SK-N-SH (cell line): ENCODE data around the gene P2RY8. TPM values are rescaled to one million over a fixed set of nuclear protein-coding genes. Genes with fewer than 3 reads are reported as not detected.

Experiments
- CTCF ChIA-PET: fragments of 300-600, 350-600 bp; formaldehyde crosslinking; extraction: SDS; loops from one replicate; lab custom pipeline; 2021; lab: Yijun Ruan, JAX
- POLR2A ChIA-PET: fragments of 350-600 bp; sonication (Branson Sonifier 250); formaldehyde crosslinking; extraction: SDS; loops from one replicate; lab custom pipeline; 2020; ENCODE audit warnings: antibody characterized with exemption, inconsistent platforms; lab: Yijun Ruan, JAX
- DNase-seq: peaks from one replicate; pipeline ENCODE4 v3.0.0; 2012
- H2AFZ ChIP-seq: fragments of 200-600 bp; sonication (generic); 2 replicates; pipeline ENCODE4 v1.8.1; 2016; ENCODE audit warnings: antibody characterized with exemption, mild to moderate bottlenecking, low read depth
- H3F3A ChIP-seq: fragments of 200-600 bp; sonication (generic); replicated peaks from 2 replicates; pipeline ENCODE3; 2016; ENCODE audit warnings: antibody characterized with exemption, mild to moderate bottlenecking; ENCODE audit not compliant: insufficient read depth
- H3K27ac ChIP-seq, 2 experiments: fragments of 200-500 bp in 1 of 2; fragments of 200-600 bp in 1 of 2; sonication (Bioruptor generic) in 1 of 2; sonication (generic), shearing (Covaris generic) in 1 of 2; 2 replicates each; pipeline versions ENCODE4 v1.5.1 to v1.6.1; 2014 to 2016; ENCODE audit warnings: low read depth in 2 of 2, inconsistent platforms in 1 of 2, low read length in 1 of 2, mild to moderate bottlenecking in 1 of 2, mixed read lengths in 1 of 2
- H3K27me3 ChIP-seq: fragments of 200-600 bp; sonication (generic), shearing (Covaris generic); 2 replicates; pipeline ENCODE4 v1.6.1; 2016; ENCODE audit warnings: mixed run types; ENCODE audit not compliant: insufficient read depth
- H3K36me3 ChIP-seq, 2 experiments: fragments of 200-500 bp in 1 of 2; fragments of 200-600 bp in 1 of 2; sonication (Bioruptor generic) in 1 of 2; sonication (generic) in 1 of 2; replicated peaks in 1 of 2; 2 replicates each; pipeline versions ENCODE3 to v1.5.1; 2014 to 2016; ENCODE audit warnings: low read length in 1 of 2, mild to moderate bottlenecking in 1 of 2; ENCODE audit not compliant: insufficient read depth in 2 of 2, control insufficient read depth in 1 of 2
- H3K4me1 ChIP-seq, 2 experiments: fragments of 200-500 bp in 1 of 2; fragments of 200-600 bp in 1 of 2; sonication (Bioruptor generic) in 1 of 2; sonication (generic), shearing (Covaris generic) in 1 of 2; 2 replicates each; pipeline versions ENCODE4 v1.5.1 to v1.6.1; 2014 to 2016; ENCODE audit warnings: low read depth in 1 of 2, low read length in 1 of 2, mixed run types in 1 of 2; ENCODE audit not compliant: insufficient read depth in 2 of 2, control insufficient read depth in 1 of 2
- H3K4me2 ChIP-seq: fragments of 200-600 bp; sonication (generic), shearing (Covaris generic); 2 replicates; pipeline ENCODE4 v1.6.1; 2017; ENCODE audit warnings: mixed run types
- H3K4me3 ChIP-seq, 2 experiments: fragments of 200-500 bp in 1 of 2; fragments of 200-600 bp in 1 of 2; sonication (Bioruptor generic) in 1 of 2; sonication (generic), shearing (Covaris generic) in 1 of 2; 2 replicates each; pipeline versions ENCODE4 v1.5.1 to v1.8.1; 2014 to 2016; ENCODE audit warnings: low read depth in 2 of 2, inconsistent platforms in 1 of 2, low read length in 1 of 2, mild to moderate bottlenecking in 1 of 2, mixed read lengths in 1 of 2, moderate library complexity in 1 of 2
- H3K79me2 ChIP-seq: fragments of 200-600 bp; sonication (generic); 2 replicates; pipeline ENCODE4 v1.8.1; 2017; ENCODE audit warnings: mild to moderate bottlenecking; ENCODE audit not compliant: insufficient read depth
- H3K9ac ChIP-seq: fragments of 200-600 bp; sonication (generic); 2 replicates; pipeline ENCODE4 v1.6.1; 2017; ENCODE audit warnings: mixed run types
- H3K9me2 ChIP-seq: fragments of 200-600 bp; sonication (generic); 2 replicates; pipeline ENCODE4 v1.6.1; 2017; ENCODE audit warnings: mixed run types
- H3K9me3 ChIP-seq: fragments of 200-600 bp; sonication (generic); 2 replicates; pipeline ENCODE4 v1.6.1; 2017; ENCODE audit warnings: mixed run types, mild to moderate bottlenecking, moderate library complexity
- H4K20me1 ChIP-seq: fragments of 200-600 bp; sonication (generic); 2 replicates; pipeline ENCODE4 v1.6.1; 2017; ENCODE audit warnings: mild to moderate bottlenecking, mixed run types; ENCODE audit not compliant: insufficient read depth
- EZH2phosphoT487 ChIP-seq: fragments of 200-600 bp; sonication (generic); IDR thresholded peaks from 2 replicates; pipeline ENCODE4 v1.6.1; 2017; ENCODE audit warnings: low read depth, mixed run types, mild to moderate bottlenecking, antibody characterized with exemption, moderate library complexity, borderline replicate concordance
- FOSL2 ChIP-seq: IDR thresholded peaks from 2 replicates; pipeline ENCODE4 v1.4.0; 2012; ENCODE audit warnings: low read depth, mild to moderate bottlenecking, moderate library complexity, borderline replicate concordance
- GATA2 ChIP-seq: sonication (generic); formaldehyde crosslinking; IDR thresholded peaks from 2 replicates; pipeline ENCODE4 v1.5.0; 2020; ENCODE audit warnings: mild to moderate bottlenecking, missing genetic modification reagents
- IRF3 ChIP-seq: fragments of 150-350 bp; IDR thresholded peaks from 2 replicates; pipeline ENCODE4 v1.6.1; 2016; ENCODE audit warnings: mild to moderate bottlenecking, low read depth, low read length
- POLR2AphosphoS5 ChIP-seq: IDR thresholded peaks from 2 replicates; pipeline ENCODE4 v1.6.1; 2012; ENCODE audit warnings: low read depth, low read length
- TCF12 ChIP-seq: IDR thresholded peaks from 2 replicates; pipeline ENCODE4 v1.4.0; 2012
- WGBS: methylation state at CpG from one replicate; pipeline ENCODE4 v1.1.6; 2017; ENCODE audit warnings: low lambda C conversion rate; 5-methylcytosine and 5-hydroxymethylcytosine counted together
- polyA plus RNA-seq, 3 experiments: library from polyadenylated mRNA; depleted of rRNA; stranded (reverse); fragments of >200 nt; gene quantifications; 2 replicates each; pipeline ENCODE4 v1.2.3, GENCODE V29; 2012
- TF ChIP-seq, protein P1 (sequence below): fragments of 200-600 bp; sonication (generic); IDR thresholded peaks from 2 replicates; pipeline ENCODE4 v1.6.1; 2017; ENCODE audit warnings: antibody characterized with exemption, mild to moderate bottlenecking, moderate library complexity
- TF ChIP-seq, protein P2 (sequence below): IDR thresholded peaks from 2 replicates; pipeline ENCODE4 v1.6.1; 2012; ENCODE audit warnings: mild to moderate bottlenecking, low read depth, low read length, moderate library complexity
- TF ChIP-seq, protein P3 (sequence below): IDR thresholded peaks from 2 replicates; pipeline ENCODE4 v1.4.0; 2012; ENCODE audit warnings: low read depth, borderline replicate concordance

P2RY8 gene
- polyA plus RNA-seq, 1 of the 3 experiments (the other 2 are of a cell fraction), result 0.08 TPM

GRCh38 chrX:1416965-1417760, 119.8 kb downstream of the P2RY8 start:
- H3K9me2 ChIP-seq, result no peaks in the 10 kb centered on the region
- H3K9me3 ChIP-seq, result no peaks in the 10 kb centered on the region
- peaks cover 10 to 18% of the 10 kb centered on the region in 2 experiments for H3K36me3 ChIP-seq
- no peaks in the 10 kb centered on the region for H3K4me1 ChIP-seq
- H4K20me1 ChIP-seq, result no peaks in the 10 kb centered on the region
- no peak overlapping the region for H2AFZ ChIP-seq
- DNase-seq, result no peak
- ChIA-PET POLR2A (no interaction called here), CTCF (no interaction called here)
- H3K27ac ChIP-seq, result no peak overlapping the region
- H3K79me2 ChIP-seq, result no peaks in the 10 kb centered on the region
- H3K4me3 ChIP-seq, result no peak overlapping the region
- peaks cover 9% of the 10 kb centered on the region for H3F3A ChIP-seq
- H3K27me3 ChIP-seq, result no peaks in the 10 kb centered on the region
- no peak overlapping the region for H3K9ac ChIP-seq
- WGBS, result 68% methylated on average over 13 of the region's 14 CpGs
- no peak overlapping the region for H3K4me2 ChIP-seq
- TF ChIP-seq, protein P1, sequence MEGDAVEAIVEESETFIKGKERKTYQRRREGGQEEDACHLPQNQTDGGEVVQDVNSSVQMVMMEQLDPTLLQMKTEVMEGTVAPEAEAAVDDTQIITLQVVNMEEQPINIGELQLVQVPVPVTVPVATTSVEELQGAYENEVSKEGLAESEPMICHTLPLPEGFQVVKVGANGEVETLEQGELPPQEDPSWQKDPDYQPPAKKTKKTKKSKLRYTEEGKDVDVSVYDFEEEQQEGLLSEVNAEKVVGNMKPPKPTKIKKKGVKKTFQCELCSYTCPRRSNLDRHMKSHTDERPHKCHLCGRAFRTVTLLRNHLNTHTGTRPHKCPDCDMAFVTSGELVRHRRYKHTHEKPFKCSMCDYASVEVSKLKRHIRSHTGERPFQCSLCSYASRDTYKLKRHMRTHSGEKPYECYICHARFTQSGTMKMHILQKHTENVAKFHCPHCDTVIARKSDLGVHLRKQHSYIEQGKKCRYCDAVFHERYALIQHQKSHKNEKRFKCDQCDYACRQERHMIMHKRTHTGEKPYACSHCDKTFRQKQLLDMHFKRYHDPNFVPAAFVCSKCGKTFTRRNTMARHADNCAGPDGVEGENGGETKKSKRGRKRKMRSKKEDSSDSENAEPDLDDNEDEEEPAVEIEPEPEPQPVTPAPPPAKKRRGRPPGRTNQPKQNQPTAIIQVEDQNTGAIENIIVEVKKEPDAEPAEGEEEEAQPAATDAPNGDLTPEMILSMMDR, result no peak
- TF ChIP-seq POLR2AphosphoS5, result peak; percentile 44; the same call in 1 of the 2 replicates

- ChIA-PET POLR2A (no interaction called here), CTCF (no interaction called here)
- no peak overlapping the region for H3K27ac ChIP-seq
- no peaks in the 10 kb centered on the region for H3K79me2 ChIP-seq
- H4K20me1 ChIP-seq, result no peaks in the 10 kb centered on the region
- WGBS, result 63% methylated on average over 15 of the region's 15 CpGs
- H3K36me3 ChIP-seq, result peaks cover 12 to 15% of the 10 kb centered on the region in 2 experiments
- H3K4me1 ChIP-seq, result no peaks in the 10 kb centered on the region
- no peak overlapping the region for H3K9ac ChIP-seq
- no peak for DNase-seq
- no peak overlapping the region for H3K4me2 ChIP-seq
- no peak overlapping the region for H3K4me3 ChIP-seq
- TF ChIP-seq, protein P2, sequence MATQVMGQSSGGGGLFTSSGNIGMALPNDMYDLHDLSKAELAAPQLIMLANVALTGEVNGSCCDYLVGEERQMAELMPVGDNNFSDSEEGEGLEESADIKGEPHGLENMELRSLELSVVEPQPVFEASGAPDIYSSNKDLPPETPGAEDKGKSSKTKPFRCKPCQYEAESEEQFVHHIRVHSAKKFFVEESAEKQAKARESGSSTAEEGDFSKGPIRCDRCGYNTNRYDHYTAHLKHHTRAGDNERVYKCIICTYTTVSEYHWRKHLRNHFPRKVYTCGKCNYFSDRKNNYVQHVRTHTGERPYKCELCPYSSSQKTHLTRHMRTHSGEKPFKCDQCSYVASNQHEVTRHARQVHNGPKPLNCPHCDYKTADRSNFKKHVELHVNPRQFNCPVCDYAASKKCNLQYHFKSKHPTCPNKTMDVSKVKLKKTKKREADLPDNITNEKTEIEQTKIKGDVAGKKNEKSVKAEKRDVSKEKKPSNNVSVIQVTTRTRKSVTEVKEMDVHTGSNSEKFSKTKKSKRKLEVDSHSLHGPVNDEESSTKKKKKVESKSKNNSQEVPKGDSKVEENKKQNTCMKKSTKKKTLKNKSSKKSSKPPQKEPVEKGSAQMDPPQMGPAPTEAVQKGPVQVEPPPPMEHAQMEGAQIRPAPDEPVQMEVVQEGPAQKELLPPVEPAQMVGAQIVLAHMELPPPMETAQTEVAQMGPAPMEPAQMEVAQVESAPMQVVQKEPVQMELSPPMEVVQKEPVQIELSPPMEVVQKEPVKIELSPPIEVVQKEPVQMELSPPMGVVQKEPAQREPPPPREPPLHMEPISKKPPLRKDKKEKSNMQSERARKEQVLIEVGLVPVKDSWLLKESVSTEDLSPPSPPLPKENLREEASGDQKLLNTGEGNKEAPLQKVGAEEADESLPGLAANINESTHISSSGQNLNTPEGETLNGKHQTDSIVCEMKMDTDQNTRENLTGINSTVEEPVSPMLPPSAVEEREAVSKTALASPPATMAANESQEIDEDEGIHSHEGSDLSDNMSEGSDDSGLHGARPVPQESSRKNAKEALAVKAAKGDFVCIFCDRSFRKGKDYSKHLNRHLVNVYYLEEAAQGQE, result no peak
- TF ChIP-seq IRF3 (no peak), EZH2phosphoT487 (no peak), TCF12 (no peak), POLR2AphosphoS5 (no peak), GATA2 (CRISPR knock-in tag) (no peak), FOSL2 (no peak)
- TF ChIP-seq, protein P1, result no peak
- TF ChIP-seq, protein P3, sequence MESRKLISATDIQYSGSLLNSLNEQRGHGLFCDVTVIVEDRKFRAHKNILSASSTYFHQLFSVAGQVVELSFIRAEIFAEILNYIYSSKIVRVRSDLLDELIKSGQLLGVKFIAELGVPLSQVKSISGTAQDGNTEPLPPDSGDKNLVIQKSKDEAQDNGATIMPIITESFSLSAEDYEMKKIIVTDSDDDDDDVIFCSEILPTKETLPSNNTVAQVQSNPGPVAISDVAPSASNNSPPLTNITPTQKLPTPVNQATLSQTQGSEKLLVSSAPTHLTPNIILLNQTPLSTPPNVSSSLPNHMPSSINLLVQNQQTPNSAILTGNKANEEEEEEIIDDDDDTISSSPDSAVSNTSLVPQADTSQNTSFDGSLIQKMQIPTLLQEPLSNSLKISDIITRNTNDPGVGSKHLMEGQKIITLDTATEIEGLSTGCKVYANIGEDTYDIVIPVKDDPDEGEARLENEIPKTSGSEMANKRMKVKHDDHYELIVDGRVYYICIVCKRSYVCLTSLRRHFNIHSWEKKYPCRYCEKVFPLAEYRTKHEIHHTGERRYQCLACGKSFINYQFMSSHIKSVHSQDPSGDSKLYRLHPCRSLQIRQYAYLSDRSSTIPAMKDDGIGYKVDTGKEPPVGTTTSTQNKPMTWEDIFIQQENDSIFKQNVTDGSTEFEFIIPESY, result no peak
- no peaks in the 10 kb centered on the region for H3K27me3 ChIP-seq
- peaks cover 8% of the 10 kb centered on the region for H3F3A ChIP-seq
- no peaks in the 10 kb centered on the region for H3K9me3 ChIP-seq
- H2AFZ ChIP-seq, result no peak overlapping the region
- no peaks in the 10 kb centered on the region for H3K9me2 ChIP-seq
These were observed 120.6 kb downstream of the P2RY8 start for GRCh38 chrX:1416327-1416784.
